Rectal smooth muscle tissue (tissue), 1 donor: Measurements from ENCODE around the gene SERPINE2.

Experiments
- H3K27ac ChIP-seq: one replicate; pipeline ENCODE4 v1.7.0; 2013; ENCODE audit warnings: low read depth, low read length, inconsistent platforms
- H3K27me3 ChIP-seq: one replicate; pipeline ENCODE4 v1.7.0; 2013; ENCODE audit warnings: low read length; ENCODE audit not compliant: control insufficient read depth, insufficient read depth
- H3K36me3 ChIP-seq: one replicate; pipeline ENCODE4 v1.7.0; 2013; ENCODE audit warnings: low read length; ENCODE audit not compliant: control insufficient read depth, insufficient read depth
- H3K4me1 ChIP-seq: one replicate; pipeline ENCODE4 v1.7.0; 2013; ENCODE audit warnings: low read length; ENCODE audit not compliant: control insufficient read depth, insufficient read depth
- H3K4me3 ChIP-seq: one replicate; pipeline ENCODE4 v1.7.0; 2013; ENCODE audit warnings: low read length
- H3K9ac ChIP-seq: one replicate; pipeline ENCODE4 v1.7.0; 2013; ENCODE audit warnings: low read length

The SERPINE2 gene

DNA sequence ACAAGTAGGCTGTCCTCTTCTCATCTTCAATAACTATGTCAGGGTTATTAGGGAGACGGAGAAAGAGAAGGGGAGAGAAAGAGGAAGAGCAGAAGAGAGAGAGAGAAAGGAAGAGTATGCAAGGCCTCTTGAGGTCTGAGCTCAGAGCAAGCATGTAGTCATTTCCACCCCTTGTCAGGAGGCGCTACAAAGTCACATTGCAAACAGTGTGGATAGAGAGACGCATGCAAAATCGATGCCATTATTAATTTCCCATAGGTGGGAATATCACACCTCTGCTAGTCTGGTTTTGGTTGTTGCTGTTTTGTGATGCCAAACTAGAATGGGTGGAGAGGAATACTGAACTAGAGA, 24.2 kb upstream of the SERPINE2 start:
- H3K4me3 ChIP-seq: no peak overlapping the region
- H3K4me1 ChIP-seq: no peaks in the 10 kb centered on the region
- no peaks in the 10 kb centered on the region for H3K36me3 ChIP-seq
- no peak overlapping the region for H3K9ac ChIP-seq
- no peaks in the 10 kb centered on the region for H3K27me3 ChIP-seq
- no peak overlapping the region for H3K27ac ChIP-seq

DNA sequence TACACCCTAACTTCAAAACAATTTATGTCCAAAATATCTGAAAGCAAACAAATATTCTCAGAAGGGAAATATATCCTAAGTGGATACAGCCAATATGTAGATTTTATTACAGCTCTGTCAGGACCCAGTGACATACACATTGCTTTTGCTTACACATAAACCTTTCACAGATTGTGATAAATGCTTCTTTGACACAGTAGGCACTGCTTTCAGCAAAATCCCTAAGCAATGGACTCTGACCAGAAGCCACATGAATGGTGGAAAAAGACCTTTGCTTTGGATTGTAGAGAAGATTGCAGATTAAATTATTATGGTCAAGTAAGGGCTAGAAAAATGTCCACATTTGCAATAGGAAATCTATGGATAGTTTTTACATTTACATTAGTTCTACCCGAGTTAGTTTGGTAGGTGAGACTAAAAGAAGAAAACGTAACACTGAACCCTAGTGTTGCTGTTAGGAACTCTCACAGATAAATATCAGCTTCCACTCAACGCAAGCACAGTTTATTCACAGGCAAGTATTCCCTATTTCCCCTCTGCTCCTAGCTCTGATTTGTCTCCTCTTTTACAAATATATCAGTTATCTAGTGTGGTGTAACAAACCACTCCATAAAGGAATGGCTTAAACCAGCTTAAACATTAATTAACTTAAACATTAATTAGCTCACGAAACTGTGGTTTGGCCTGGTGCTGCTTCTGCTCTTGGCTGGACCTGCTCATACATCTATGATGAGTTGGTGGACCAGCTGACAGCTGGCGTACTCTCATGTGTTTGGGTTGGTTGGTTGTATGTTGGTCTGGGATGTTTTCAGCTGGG, 23.6 kb upstream of the SERPINE2 start:
- Histone ChIP-seq H3K27me3 (no peaks in the 10 kb centered on the region), H3K4me3 (no peak overlapping the region)

GRCh38 chr2:224060783-224061482, 21.8 kb upstream of the SERPINE2 start:
- Histone ChIP-seq H3K36me3 (no peaks in the 10 kb centered on the region), H3K4me3 (no peak overlapping the region), H3K9ac (no peak overlapping the region), H3K4me1 (no peaks in the 10 kb centered on the region), H3K27ac (no peak overlapping the region), H3K27me3 (no peaks in the 10 kb centered on the region)

More for the DNA sequence above, 23.6 kb upstream of the SERPINE2 start:
- Histone ChIP-seq H3K27ac (no peak overlapping the region), H3K36me3 (no peaks in the 10 kb centered on the region), H3K9ac (no peak overlapping the region), H3K4me1 (no peaks in the 10 kb centered on the region)

DNA sequence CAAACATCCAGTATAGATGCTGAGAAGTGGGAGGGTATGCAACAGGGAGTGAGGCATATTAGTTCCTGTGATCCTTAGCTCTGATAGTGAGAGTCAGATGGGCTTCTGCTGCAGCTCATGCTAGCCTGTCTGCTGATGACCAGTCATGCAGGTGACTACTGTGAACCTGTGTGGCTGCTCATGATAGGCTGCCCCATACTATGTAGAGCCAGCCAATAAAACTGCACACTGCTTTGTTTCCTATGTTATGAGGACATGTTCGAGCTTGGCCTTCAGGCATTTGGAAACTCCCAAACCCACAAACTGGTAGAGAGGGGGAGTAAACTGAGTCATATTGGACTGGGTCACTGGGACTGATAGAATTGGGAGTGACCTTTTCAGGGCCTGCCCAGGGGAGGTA, 20.1 kb upstream of the SERPINE2 start:
- no peak overlapping the region for H3K9ac ChIP-seq
- no peaks in the 10 kb centered on the region for H3K4me1 ChIP-seq
- H3K36me3 ChIP-seq: no peaks in the 10 kb centered on the region

GRCh38 chr2:224058048-224058775, 19.1 kb upstream of the SERPINE2 start:
- no peak overlapping the region for H3K4me3 ChIP-seq
- no peak overlapping the region for H3K9ac ChIP-seq
- H3K36me3 ChIP-seq: no peaks in the 10 kb centered on the region
- no peaks in the 10 kb centered on the region for H3K27me3 ChIP-seq
- H3K27ac ChIP-seq: no peak overlapping the region
- H3K4me1 ChIP-seq: no peaks in the 10 kb centered on the region

More for the DNA sequence above, 20.1 kb upstream of the SERPINE2 start:
- Histone ChIP-seq H3K27ac (no peak overlapping the region), H3K4me3 (no peak overlapping the region), H3K27me3 (no peaks in the 10 kb centered on the region)

DNA sequence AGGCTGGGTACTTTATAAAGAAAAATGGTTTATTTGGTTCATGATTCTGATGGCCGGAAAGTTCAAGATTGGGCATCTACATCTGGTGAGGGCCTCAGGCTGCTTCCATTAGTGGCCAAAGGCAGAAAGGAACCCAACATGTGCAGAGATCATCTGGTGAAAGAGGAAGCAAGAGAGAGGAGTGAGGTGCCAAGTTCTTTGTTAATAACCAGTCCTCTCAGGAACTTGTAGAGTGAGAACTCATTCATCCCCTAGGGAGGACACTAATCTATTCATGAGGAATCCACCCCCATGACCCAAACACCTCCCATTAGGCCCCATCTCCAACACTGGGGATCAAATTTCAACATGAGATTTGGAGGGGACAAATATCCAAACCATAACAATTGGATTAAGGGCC, 17.8 kb upstream of the SERPINE2 start:
- Histone ChIP-seq H3K27ac (no peak overlapping the region), H3K27me3 (peaks cover 3% of the 10 kb centered on the region), H3K4me3 (no peak overlapping the region), H3K4me1 (no peaks in the 10 kb centered on the region), H3K9ac (no peak overlapping the region), H3K36me3 (no peaks in the 10 kb centered on the region)

GRCh38 chr2:224055101-224055500, 16.0 kb upstream of the SERPINE2 start:
- Histone ChIP-seq H3K27me3 (peaks cover 3% of the 10 kb centered on the region), H3K36me3 (no peaks in the 10 kb centered on the region), H3K27ac (no peak overlapping the region), H3K4me1 (no peaks in the 10 kb centered on the region), H3K9ac (no peak overlapping the region), H3K4me3 (no peak overlapping the region)

- H3K36me3 ChIP-seq: no peaks in the 10 kb centered on the region
- H3K4me1 ChIP-seq: no peaks in the 10 kb centered on the region
- no peak overlapping the region for H3K9ac ChIP-seq
- no peaks in the 10 kb centered on the region for H3K27me3 ChIP-seq
- H3K4me3 ChIP-seq: no peak overlapping the region
- no peak overlapping the region for H3K27ac ChIP-seq
Observed at GRCh38 chr2:224046752-224047151, 7.7 kb upstream of the SERPINE2 start.

- Histone ChIP-seq H3K9ac (no peak overlapping the region), H3K27ac (no peak overlapping the region), H3K27me3 (peaks cover 2% of the 10 kb centered on the region), H3K36me3 (no peaks in the 10 kb centered on the region), H3K4me3 (no peak overlapping the region), H3K4me1 (no peaks in the 10 kb centered on the region)
Observed at GRCh38 chr2:224042191-224042696, 3.2 kb upstream of the SERPINE2 start.

DNA sequence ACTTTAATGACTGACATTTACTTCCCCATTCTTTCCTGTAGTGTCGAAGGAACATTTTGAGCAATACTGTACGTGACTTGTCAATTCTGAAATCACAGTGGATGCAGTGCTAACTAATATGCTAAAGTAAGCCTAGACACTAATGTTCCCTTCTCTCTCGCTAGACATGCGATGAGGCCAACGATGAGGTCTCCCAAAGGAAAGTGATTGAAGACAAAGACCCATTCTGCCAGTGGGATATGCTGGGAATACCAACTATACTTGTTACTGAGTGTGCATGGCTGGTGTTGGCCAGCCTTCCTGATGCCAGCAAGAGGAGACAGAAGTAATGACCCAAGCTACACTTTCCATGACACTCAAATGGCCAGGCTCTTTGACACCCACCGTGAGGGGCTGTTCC, 2.5 kb upstream of the SERPINE2 start:
- peaks cover 4% of the 10 kb centered on the region for H3K27me3 ChIP-seq
- H3K27ac ChIP-seq: no peak overlapping the region
- H3K4me1 ChIP-seq: no peaks in the 10 kb centered on the region
- no peak overlapping the region for H3K4me3 ChIP-seq
- H3K36me3 ChIP-seq: no peaks in the 10 kb centered on the region
- no peak overlapping the region for H3K9ac ChIP-seq

GRCh38 chr2:224040753-224041152, 1.7 kb upstream of the SERPINE2 start:
- no peak overlapping the region for H3K4me3 ChIP-seq
- no peaks in the 10 kb centered on the region for H3K36me3 ChIP-seq
- peaks cover 4% of the 10 kb centered on the region for H3K27me3 ChIP-seq
- H3K4me1 ChIP-seq: no peaks in the 10 kb centered on the region
- H3K27ac ChIP-seq: no peak overlapping the region
- no peak overlapping the region for H3K9ac ChIP-seq

GRCh38 chr2:224039770-224040440, 819 bp upstream of the SERPINE2 start:
- Histone ChIP-seq H3K27me3 (peaks cover 4% of the 10 kb centered on the region), H3K4me1 (no peaks in the 10 kb centered on the region), H3K9ac (no peak overlapping the region), H3K4me3 (peak overlapping the region; percentile 70), H3K27ac (no peak overlapping the region), H3K36me3 (no peaks in the 10 kb centered on the region)
